Measurements from ENCODE around the gene HACE1. TPM values are rescaled to one million over a fixed set of nuclear protein-coding genes. Genes with fewer than 3 reads are reported as not detected.

The HACE1 gene
- total RNA-seq, 1 donor from 2014 or later, result 27.7 TPM

DNA sequence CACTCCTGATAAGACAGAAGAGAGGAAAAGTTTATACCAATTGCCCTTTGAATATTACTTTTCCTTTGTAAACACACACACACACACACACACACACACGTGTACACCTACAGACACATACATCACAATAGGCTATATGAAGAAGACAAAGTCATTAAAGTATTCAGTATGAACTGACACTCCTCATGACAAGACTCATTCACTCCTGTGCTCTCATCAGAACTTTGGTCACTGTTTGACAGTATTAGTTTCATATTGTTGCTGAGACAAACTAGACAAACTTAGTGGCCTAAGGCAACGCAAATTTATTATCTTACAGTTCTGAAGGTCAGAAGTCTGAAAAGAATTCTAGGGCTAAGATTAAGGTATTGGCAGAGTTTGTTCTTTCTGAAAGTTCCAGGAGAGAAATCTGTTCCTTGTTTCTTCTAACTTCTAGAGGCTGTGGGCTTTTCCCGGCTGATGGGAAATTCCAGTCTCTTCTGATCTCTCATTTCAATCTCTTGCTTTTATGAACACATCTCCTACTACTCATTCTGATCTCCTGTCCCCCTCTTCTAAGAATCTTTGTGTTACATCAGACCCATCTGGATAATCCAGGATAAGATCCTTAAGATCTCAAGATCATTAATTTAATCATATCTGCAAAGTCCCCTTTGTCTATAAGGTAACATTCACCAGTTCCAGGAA, 171.3 kb downstream of the HACE1 start:
- Histone ChIP-seq H3K4me1 (no peaks in the 10 kb centered on the region), H3K36me3 (no peaks in the 10 kb centered on the region), H3K9me3 (no peaks in the 10 kb centered on the region), H3K4me3 (no peak overlapping the region), H3K27ac (no peak overlapping the region), H3K27me3 (no peaks in the 10 kb centered on the region)
- DNase-seq (ENCODE audit: extremely low spot score in 2 of 2), result no peak
- TF ChIP-seq, protein P1, sequence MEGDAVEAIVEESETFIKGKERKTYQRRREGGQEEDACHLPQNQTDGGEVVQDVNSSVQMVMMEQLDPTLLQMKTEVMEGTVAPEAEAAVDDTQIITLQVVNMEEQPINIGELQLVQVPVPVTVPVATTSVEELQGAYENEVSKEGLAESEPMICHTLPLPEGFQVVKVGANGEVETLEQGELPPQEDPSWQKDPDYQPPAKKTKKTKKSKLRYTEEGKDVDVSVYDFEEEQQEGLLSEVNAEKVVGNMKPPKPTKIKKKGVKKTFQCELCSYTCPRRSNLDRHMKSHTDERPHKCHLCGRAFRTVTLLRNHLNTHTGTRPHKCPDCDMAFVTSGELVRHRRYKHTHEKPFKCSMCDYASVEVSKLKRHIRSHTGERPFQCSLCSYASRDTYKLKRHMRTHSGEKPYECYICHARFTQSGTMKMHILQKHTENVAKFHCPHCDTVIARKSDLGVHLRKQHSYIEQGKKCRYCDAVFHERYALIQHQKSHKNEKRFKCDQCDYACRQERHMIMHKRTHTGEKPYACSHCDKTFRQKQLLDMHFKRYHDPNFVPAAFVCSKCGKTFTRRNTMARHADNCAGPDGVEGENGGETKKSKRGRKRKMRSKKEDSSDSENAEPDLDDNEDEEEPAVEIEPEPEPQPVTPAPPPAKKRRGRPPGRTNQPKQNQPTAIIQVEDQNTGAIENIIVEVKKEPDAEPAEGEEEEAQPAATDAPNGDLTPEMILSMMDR (IDR thresholded peaks at IDR 0.05), result no peak
- no peak for TF ChIP-seq POLR2A (IDR thresholded peaks at IDR 0.05)
- TF ChIP-seq POLR2AphosphoS5 (IDR thresholded peaks at IDR 0.05; ENCODE audit: insufficient read depth in 1 of 2, low read depth in 1 of 2), result no peak
- intact Hi-C loops (cut with DNase I), result no loop called here

DNA sequence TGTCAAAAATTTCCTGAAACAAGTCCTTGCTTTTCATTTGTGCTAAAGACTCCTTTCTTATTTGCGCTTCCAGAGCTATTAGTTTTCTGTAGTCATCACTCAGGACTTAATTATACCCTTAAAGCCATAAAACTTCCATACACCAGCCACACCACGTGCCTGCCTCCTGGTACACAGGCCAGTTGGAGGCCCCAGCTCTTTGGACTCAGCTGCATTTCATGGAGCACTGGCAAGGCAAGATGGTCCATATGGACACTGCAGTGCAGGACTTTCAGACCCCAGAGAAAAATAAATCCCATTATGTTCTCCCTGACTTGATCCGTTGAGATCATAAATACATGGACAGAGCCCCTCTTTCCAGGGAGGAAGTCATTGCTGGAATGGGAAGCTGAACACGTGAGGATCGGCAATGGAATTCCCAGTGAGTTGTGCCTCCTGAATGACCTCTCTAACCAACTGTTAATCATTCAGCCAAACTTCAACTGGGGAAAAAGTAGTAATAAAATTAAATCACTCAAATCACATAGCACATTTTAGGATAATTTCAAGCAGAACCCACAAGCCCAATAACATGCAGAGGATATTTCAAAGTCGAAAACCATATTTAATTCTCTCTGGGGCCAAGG, 173.1 kb downstream of the HACE1 start:
- TF ChIP-seq, protein P1 (IDR thresholded peaks at IDR 0.05), result no peak
- TF ChIP-seq POLR2A (IDR thresholded peaks at IDR 0.05), result no peak
- TF ChIP-seq POLR2AphosphoS5 (IDR thresholded peaks at IDR 0.05; ENCODE audit: insufficient read depth in 1 of 2, low read depth in 1 of 2), result no peak
- H3K4me1 ChIP-seq, result no peaks in the 10 kb centered on the region
- no peak for DNase-seq (ENCODE audit: extremely low spot score in 2 of 2)
- H3K9me3 ChIP-seq, result no peaks in the 10 kb centered on the region
- H3K36me3 ChIP-seq, result no peaks in the 10 kb centered on the region
- H3K4me3 ChIP-seq, result no peak overlapping the region
- H3K27ac ChIP-seq, result no peak overlapping the region
- intact Hi-C loops (cut with DNase I), result no loop called here
- no peaks in the 10 kb centered on the region for H3K27me3 ChIP-seq

DNA sequence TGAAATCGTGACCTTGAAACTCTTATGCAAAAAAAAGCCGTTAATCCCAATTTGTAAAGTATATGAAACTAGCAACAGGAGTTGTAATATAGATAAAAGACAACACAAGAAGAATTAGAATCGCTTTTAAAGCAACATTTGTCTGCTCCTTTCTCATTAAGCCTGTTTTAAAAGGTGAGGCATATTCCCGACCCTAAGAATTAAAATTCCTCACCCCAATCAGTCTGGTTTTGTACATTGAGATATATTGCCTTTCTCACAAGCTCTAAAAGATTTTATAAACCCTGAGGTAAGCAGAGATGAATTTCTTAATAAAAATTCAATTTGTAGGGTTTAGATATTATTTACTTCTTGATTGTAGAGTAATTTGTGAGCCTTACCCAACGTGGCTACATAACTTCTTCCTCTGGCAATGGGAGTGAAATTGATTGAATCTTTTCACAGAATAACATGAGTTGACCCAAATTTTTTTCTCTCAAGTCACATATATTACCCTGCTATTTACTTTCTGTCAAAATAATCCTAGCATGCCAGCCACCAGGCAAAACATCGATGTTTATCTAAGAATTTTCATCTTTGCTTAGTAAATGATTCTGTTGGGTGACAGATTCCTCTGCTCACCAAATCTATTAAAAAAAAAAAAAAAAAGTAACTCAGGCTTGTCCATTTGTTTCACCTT, 173.7 kb downstream of the HACE1 start:
- TF ChIP-seq POLR2AphosphoS5 (IDR thresholded peaks at IDR 0.05; ENCODE audit: insufficient read depth in 1 of 2, low read depth in 1 of 2) (no peak), POLR2A (IDR thresholded peaks at IDR 0.05) (no peak)
- TF ChIP-seq, protein P1 (IDR thresholded peaks at IDR 0.05), result no peak
- no peaks in the 10 kb centered on the region for H3K27me3 ChIP-seq
- intact Hi-C loops (cut with DNase I), result no loop called here
- no peak for DNase-seq (ENCODE audit: extremely low spot score in 2 of 2)
- no peaks in the 10 kb centered on the region for H3K4me1 ChIP-seq
- no peak overlapping the region for H3K4me3 ChIP-seq
- H3K9me3 ChIP-seq, result no peaks in the 10 kb centered on the region
- H3K36me3 ChIP-seq, result no peaks in the 10 kb centered on the region
- H3K27ac ChIP-seq, result no peak overlapping the region

DNA sequence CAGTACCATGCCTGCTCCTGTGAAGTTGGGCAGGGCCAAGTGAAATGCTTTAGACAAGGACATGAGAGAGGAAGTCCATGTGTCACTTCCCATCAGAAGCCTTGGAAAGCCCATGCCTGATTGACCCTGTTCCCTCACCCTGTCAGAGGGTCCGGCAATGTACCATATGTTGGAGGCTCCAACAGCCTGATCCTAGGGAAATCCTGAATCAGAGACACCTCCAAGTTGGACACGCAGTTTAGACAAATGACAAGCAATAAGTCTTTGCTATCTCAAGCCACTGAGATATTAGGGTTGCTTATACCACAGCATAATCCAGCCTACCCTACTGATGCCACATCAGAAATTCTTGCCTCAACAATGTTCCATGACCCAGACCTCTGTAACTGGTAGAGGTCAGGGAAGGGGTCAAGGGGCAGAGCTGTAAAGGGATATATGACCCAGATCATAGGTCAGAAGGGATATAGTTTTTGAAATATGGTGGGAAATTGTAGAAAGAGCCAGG, 174.8 kb downstream of the HACE1 start:
- H3K4me3 ChIP-seq, result no peak overlapping the region
- no peak for DNase-seq (ENCODE audit: extremely low spot score in 2 of 2)
- intact Hi-C loops (cut with DNase I), result no loop called here
- H3K27ac ChIP-seq, result no peak overlapping the region
- no peaks in the 10 kb centered on the region for H3K27me3 ChIP-seq
- no peaks in the 10 kb centered on the region for H3K9me3 ChIP-seq
- no peaks in the 10 kb centered on the region for H3K4me1 ChIP-seq
- TF ChIP-seq, protein P1 (IDR thresholded peaks at IDR 0.05), result no peak
- no peak for TF ChIP-seq POLR2AphosphoS5 (IDR thresholded peaks at IDR 0.05; ENCODE audit: insufficient read depth in 1 of 2, low read depth in 1 of 2)
- TF ChIP-seq POLR2A (IDR thresholded peaks at IDR 0.05), result no peak
- H3K36me3 ChIP-seq, result no peaks in the 10 kb centered on the region
